GM12878 (cell line): Measurements from ENCODE around the gene ZBTB39. TPM values are rescaled to one million over a fixed set of nuclear protein-coding genes. Genes with fewer than 3 reads are reported as not detected.
"Not testable (repeated sequence)": the region's sequence is repeated elsewhere in the genome, so short reads cannot be mapped to it uniquely, and the experiment has no call there.

Experiments
- ATAC-seq: fragments of 200-7000 bp; cut with Tn5 transposase; 3 replicates; pipeline ENCODE4 v1.9.1; 2020; ENCODE audit warnings: mild to moderate bottlenecking, moderate library complexity
- BruUV-seq: library from RNA; stranded (reverse); fragments of 400-500 nt; replicated peaks from 2 replicates; lab custom pipeline; 2021; lab: Mats Ljungman, UMichigan
- CTCF ChIA-PET: fragments of 300-600 bp; sonication (Branson Sonifier 250); formaldehyde crosslinking; extraction: SDS; loops from one replicate; lab custom pipeline; 2021; ENCODE audit warnings: inconsistent platforms; lab: Yijun Ruan, JAX
- POLR2A ChIA-PET: fragments of 350-600 bp; formaldehyde crosslinking; extraction: SDS; loops from one replicate; lab custom pipeline; 2021; ENCODE audit warnings: inconsistent platforms; lab: Charles Lee
- RAD21 ChIA-PET: fragments of 300-600 bp; sonication (Branson Sonifier 250); formaldehyde crosslinking; loops from one replicate; lab custom pipeline; 2023; ENCODE audit warnings: antibody characterized with exemption; ENCODE audit not compliant: unreplicated experiment; lab: Charles Lee
- SMC1A ChIA-PET: fragments of 300-600 bp; sonication (Branson Sonifier 250); formaldehyde crosslinking; loops from one replicate; lab custom pipeline; 2023; ENCODE audit not compliant: unreplicated experiment, uncharacterized antibody; lab: Charles Lee
- DNase-seq: peaks from one replicate; pipeline ENCODE4 v3.0.0-alpha.2; 2011; ENCODE audit warnings: low read depth, low spot score
- FAIRE-seq: peaks from 3 replicates; lab custom pipeline; 2011; peaks lifted over from hg19 to GRCh38; lab: Jason Lieb, UNC
- H2AFZ ChIP-seq: 2 replicates; pipeline ENCODE4 v1.6.0; 2011; ENCODE audit warnings: low read depth, low read length, control low read depth; ENCODE audit not compliant: control insufficient read depth
- H3K27ac ChIP-seq: 2 replicates; pipeline ENCODE4 v1.5.1; 2011; ENCODE audit warnings: control low read depth; ENCODE audit not compliant: control insufficient read depth, insufficient read depth
- H3K27me3 ChIP-seq, 2 experiments: replicated peaks in 1 of 2; 2 replicates each; pipeline versions ENCODE4 v1.6.0 to v1.6.1; 2011; ENCODE audit warnings: low read length in 1 of 2; ENCODE audit not compliant: control insufficient read depth in 2 of 2, insufficient read depth in 2 of 2
- H3K36me3 ChIP-seq, 2 experiments: 2 replicates each; pipeline ENCODE4 v1.5.1; 2011; ENCODE audit warnings: low read length in 1 of 2; ENCODE audit not compliant: control insufficient read depth in 2 of 2, insufficient read depth in 2 of 2
- H3K4me1 ChIP-seq: 2 replicates; pipeline ENCODE4 v1.6.1; 2011; ENCODE audit warnings: mild to moderate bottlenecking, low read length, moderate library complexity, mixed read lengths; ENCODE audit not compliant: control insufficient read depth, insufficient read depth
- H3K4me2 ChIP-seq: 2 replicates; pipeline ENCODE4 v1.6.0; 2011; ENCODE audit warnings: control low read depth; ENCODE audit not compliant: control insufficient read depth, insufficient read depth
- H3K4me3 ChIP-seq: fragments of 200-600 bp; sonication (generic); 2 replicates; pipeline ENCODE4 v1.5.1; 2016
- H3K79me2 ChIP-seq: 2 replicates; pipeline ENCODE4 v1.6.0; 2011; ENCODE audit warnings: low read length; ENCODE audit not compliant: control insufficient read depth, insufficient read depth
- H3K9ac ChIP-seq: 2 replicates; pipeline ENCODE4 v1.8.0; 2011; ENCODE audit warnings: low read length, control low read depth, mixed read lengths; ENCODE audit not compliant: control insufficient read depth, insufficient read depth
- H3K9me3 ChIP-seq: replicated peaks from 3 replicates; pipeline ENCODE4 v1.5.1; 2011; ENCODE audit warnings: mild to moderate bottlenecking, low read length; ENCODE audit not compliant: control insufficient read depth, insufficient read depth
- H4K20me1 ChIP-seq: 2 replicates; pipeline ENCODE4 v1.6.0; 2011; ENCODE audit not compliant: control insufficient read depth, insufficient read depth
- WGBS: methylation state at CpG from one replicate; pipeline ENCODE4 v1.1.6; 2016; ENCODE audit warnings: low lambda C conversion rate; ENCODE audit not compliant: insufficient replicate concordance, insufficient coverage; ENCODE audit errors: missing lambda C conversion rate; 5-methylcytosine and 5-hydroxymethylcytosine counted together
- in situ Hi-C: fragments of 300-500 bp; cut with MboI; formaldehyde crosslinking; loops from 9 replicates; pipeline ENCODE4 v1.14.3; 2018; ENCODE audit warnings: mixed read lengths
- intact Hi-C: fragments of 100-400 bp; cut with micrococcal nuclease; formaldehyde crosslinking; loops from one replicate; pipeline ENCODE4 v1.14.2; 2022; ENCODE audit not compliant: unreplicated experiment
- polyA plus RNA-seq, 11 experiments: library from polyadenylated mRNA; depleted of rRNA in 4 of 11; unstranded in 6 of 11; stranded (reverse) in 5 of 11; fragments of >200 nt; fragmentation: Nextera tagmentation in 4 of 11; fragmentation: Illumina TruSeq in 1 of 11; extraction: Ambion mirVana in 4 of 11; extraction: Trizol in 1 of 11; gene quantifications; 1 replicate in 1 of 11; 2 replicates in 10 of 11; pipeline versions ENCODE4 v1.2.1 to v1.2.3, GENCODE V29; 2011 to 2016; ENCODE audit warnings: inconsistent platforms in 2 of 11, missing spikeins in 2 of 11, low read depth in 1 of 11
- total RNA-seq, 4 experiments: library from RNA; depleted of rRNA in 3 of 4; stranded (reverse); fragments of >200 nt in 3 of 4; fragmentation: Illumina TruSeq in 1 of 4; extraction: Trizol in 1 of 4; gene quantifications; 2 replicates each; pipeline versions ENCODE4 v1.2.1 to v1.2.3, GENCODE V29; 2013 to 2021

Gene ZBTB39
- total and polyA plus RNA-seq, 10 of the 15 experiments (the other 5 are each of a cell fraction or from before 2014, with no cell fraction given), result 0.88 to 6.8 (median 4.4) TPM

DNA sequence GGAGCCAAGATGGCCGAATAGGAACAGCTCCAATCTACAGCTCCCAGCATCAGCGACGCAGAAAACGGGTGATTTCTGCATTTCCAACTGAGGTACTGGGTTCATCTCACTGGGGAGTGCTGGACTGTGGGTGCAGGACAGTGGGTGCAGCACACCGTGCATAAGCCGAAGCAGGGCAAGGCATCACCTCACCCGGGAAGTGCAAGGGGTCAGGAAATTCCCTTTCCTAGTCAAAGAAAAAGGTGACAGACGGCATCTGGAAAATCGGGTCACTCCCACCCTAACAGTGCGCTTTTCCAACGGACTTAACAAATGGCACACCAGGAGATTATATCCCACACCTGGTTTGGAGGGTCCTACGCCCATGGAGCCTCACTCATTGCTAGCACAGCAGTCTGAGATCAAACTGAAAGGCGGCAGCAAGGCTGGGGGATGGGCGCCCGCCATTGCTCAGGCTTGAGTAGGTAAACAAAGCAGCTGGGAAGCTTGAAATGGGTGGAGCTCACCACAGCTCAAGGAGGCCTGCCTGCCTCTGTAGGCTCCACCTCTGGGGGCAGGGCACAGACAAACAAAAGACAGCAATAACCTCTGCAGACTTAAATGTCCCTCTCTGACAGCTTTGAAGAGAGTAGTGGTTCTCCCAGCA lies 40.2 kb downstream of the ZBTB39 start:
- intact Hi-C loops, BruUV-seq: not testable (repeated sequence)

DNA sequence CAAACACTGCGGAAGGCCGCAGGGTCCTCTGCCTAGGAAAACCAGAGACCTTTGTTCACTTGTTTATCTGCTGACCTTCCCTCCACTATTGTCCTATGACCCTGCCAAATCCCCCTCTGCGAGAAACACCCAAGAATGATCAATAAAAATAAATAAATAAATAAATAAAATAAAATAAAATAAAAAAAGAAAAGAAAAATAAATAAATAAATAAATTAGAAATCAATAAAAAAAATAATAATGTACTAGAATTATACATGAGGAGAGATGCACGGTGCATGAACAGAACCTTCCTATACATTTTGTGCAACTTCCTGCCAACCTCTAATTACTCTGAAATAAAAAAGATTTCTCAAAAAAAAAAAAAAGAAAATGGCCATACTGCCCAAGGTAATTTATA lies 41.2 kb downstream of the ZBTB39 start:
- H3K36me3 ChIP-seq, H3K4me1 ChIP-seq, H3K4me2 ChIP-seq, H3K27ac ChIP-seq, BruUV-seq, CTCF ChIA-PET, H3K9ac ChIP-seq, H3K4me3 ChIP-seq, H4K20me1 ChIP-seq, ATAC-seq, H3K27me3 ChIP-seq, intact Hi-C loops, H2AFZ ChIP-seq, SMC1A ChIA-PET, FAIRE-seq, in situ Hi-C loops, DNase-seq, POLR2A ChIA-PET, RAD21 ChIA-PET, H3K9me3 ChIP-seq, H3K79me2 ChIP-seq: not testable (repeated sequence)
- WGBS, result 91% methylated on average over 1 of the region's 4 CpGs

More for the DNA sequence above, 40.2 kb downstream of the ZBTB39 start:
- ATAC-seq, RAD21 ChIA-PET, H3K4me3 ChIP-seq, H2AFZ ChIP-seq, SMC1A ChIA-PET, POLR2A ChIA-PET, H3K4me2 ChIP-seq, in situ Hi-C loops, H3K79me2 ChIP-seq, FAIRE-seq, H3K9ac ChIP-seq, DNase-seq, H3K4me1 ChIP-seq, H3K9me3 ChIP-seq, H4K20me1 ChIP-seq, H3K36me3 ChIP-seq, CTCF ChIA-PET, H3K27ac ChIP-seq, H3K27me3 ChIP-seq: not testable (repeated sequence)
- 76% methylated on average over 15 of the region's 15 CpGs for WGBS

DNA sequence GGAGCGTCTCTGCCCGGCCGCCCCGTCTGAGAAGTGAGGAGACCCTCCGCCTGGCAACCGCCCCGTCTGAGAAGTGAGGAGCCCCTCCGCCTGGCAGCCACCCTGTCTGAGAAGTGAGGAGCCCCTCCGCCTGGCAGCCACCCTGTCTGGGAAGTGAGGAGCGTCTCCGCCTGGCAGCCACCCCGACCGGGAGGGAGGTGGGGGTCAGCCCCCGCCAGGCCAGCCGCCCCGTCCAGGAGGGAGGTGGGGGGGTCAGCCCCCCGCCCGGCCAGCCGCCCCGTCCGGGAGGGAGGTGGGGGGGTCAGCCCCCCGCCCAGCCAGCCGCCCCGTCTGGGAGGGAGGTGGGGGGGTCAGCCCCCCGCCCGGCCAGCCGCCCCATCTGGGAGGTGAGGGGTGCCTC lies 42.8 kb downstream of the ZBTB39 start:
- H4K20me1 ChIP-seq, BruUV-seq, H3K36me3 ChIP-seq, POLR2A ChIA-PET, in situ Hi-C loops, H3K27ac ChIP-seq, H3K4me2 ChIP-seq, CTCF ChIA-PET, H3K9ac ChIP-seq, ATAC-seq, DNase-seq, FAIRE-seq, H3K9me3 ChIP-seq, intact Hi-C loops, H3K4me1 ChIP-seq, H3K4me3 ChIP-seq, H3K27me3 ChIP-seq, H3K79me2 ChIP-seq, H2AFZ ChIP-seq, RAD21 ChIA-PET, SMC1A ChIA-PET: not testable (repeated sequence)
- WGBS, result 89% methylated on average over 8 of the region's 27 CpGs

GRCh38 chr12:56962247-56962646 lies 44.1 kb downstream of the ZBTB39 start:
- H3K4me2 ChIP-seq, H3K27ac ChIP-seq, RAD21 ChIA-PET, intact Hi-C loops, BruUV-seq, H3K79me2 ChIP-seq, ATAC-seq, FAIRE-seq, SMC1A ChIA-PET, H2AFZ ChIP-seq, H3K4me3 ChIP-seq, H3K9ac ChIP-seq, DNase-seq, H3K4me1 ChIP-seq, H3K9me3 ChIP-seq, H3K36me3 ChIP-seq, H4K20me1 ChIP-seq, H3K27me3 ChIP-seq, CTCF ChIA-PET, in situ Hi-C loops, POLR2A ChIA-PET: not testable (repeated sequence)
- 37% methylated on average over 4 of the region's 4 CpGs for WGBS
